PC-9 (cell line): ENCODE measurements around the gene SLX1A. TPM values are rescaled to one million over a fixed set of nuclear protein-coding genes. Genes with fewer than 3 reads are reported as not detected.

Experiments used
- BruUV-seq: library from RNA; stranded (reverse); fragments of 400-500 nt; replicated peaks from 2 replicates; lab custom pipeline; 2021; lab: Mats Ljungman, UMichigan
- CTCF ChIA-PET: fragments of 300-600 bp; sonication (Branson Sonifier 250); formaldehyde crosslinking; loops from one replicate; lab custom pipeline; 2022; ENCODE audit warnings: antibody characterized with exemption; lab: Charles Lee
- POLR2A ChIA-PET: fragments of 300-600 bp; sonication (Branson Sonifier 250); formaldehyde crosslinking; loops from one replicate; lab custom pipeline; 2022; ENCODE audit warnings: antibody characterized with exemption; ENCODE audit not compliant: unreplicated experiment; lab: Charles Lee
- DNase-seq, 2 experiments: peaks; one replicate each; pipeline versions ENCODE4 v3.0.0 to v3.0.0-alpha.2; 2015 to 2022; ENCODE audit warnings: mixed read lengths in 1 of 2
- H2AFZ ChIP-seq: fragments of 200-600 bp; sonication (generic); 2 replicates; pipeline ENCODE4 v1.8.1; 2017; ENCODE audit warnings: antibody characterized with exemption
- H3F3A ChIP-seq: fragments of 200-600 bp; sonication (generic); 2 replicates; pipeline ENCODE4 v1.8.1; 2017; ENCODE audit warnings: antibody characterized with exemption, mild to moderate bottlenecking, low read depth; ENCODE audit not compliant: insufficient read depth
- H3K27ac ChIP-seq: fragments of 200-600 bp; sonication (generic); 2 replicates; pipeline ENCODE4 v1.6.1; 2016; ENCODE audit warnings: mixed run types
- H3K27me3 ChIP-seq: fragments of 200-600 bp; sonication (generic); 2 replicates; pipeline ENCODE4 v1.6.1; 2016; ENCODE audit warnings: low read depth, mixed run types; ENCODE audit not compliant: insufficient read depth
- H3K36me3 ChIP-seq: fragments of 200-600 bp; sonication (generic); 2 replicates; pipeline ENCODE4 v1.6.1; 2016; ENCODE audit warnings: low read depth, mixed run types
- H3K4me1 ChIP-seq: fragments of 200-600 bp; sonication (generic); replicated peaks from 2 replicates; pipeline ENCODE4 v1.6.1; 2016; ENCODE audit warnings: mixed run types; ENCODE audit not compliant: insufficient read depth
- H3K4me2 ChIP-seq: fragments of 200-600 bp; sonication (generic); 2 replicates; pipeline ENCODE4 v1.6.1; 2017; ENCODE audit warnings: mixed run types
- H3K4me3 ChIP-seq: fragments of 200-600 bp; sonication (generic); 2 replicates; pipeline ENCODE4 v1.6.1; 2016; ENCODE audit warnings: mixed run types
- H3K79me2 ChIP-seq: fragments of 200-600 bp; sonication (generic); 2 replicates; pipeline ENCODE4 v1.6.1; 2017; ENCODE audit warnings: low read depth, mixed run types
- H3K9me2 ChIP-seq: fragments of 200-600 bp; sonication (generic); 2 replicates; pipeline ENCODE4 v1.8.1; 2017; ENCODE audit warnings: mild to moderate bottlenecking; ENCODE audit not compliant: insufficient read depth
- H3K9me3 ChIP-seq: fragments of 200-600 bp; sonication (generic); 2 replicates; pipeline ENCODE4 v1.8.1; 2016; ENCODE audit warnings: low read depth; ENCODE audit not compliant: insufficient read depth
- H4K20me1 ChIP-seq: fragments of 200-600 bp; sonication (generic); 2 replicates; pipeline ENCODE4 v1.8.1; 2017; ENCODE audit not compliant: insufficient read depth
- CTCF ChIP-seq: fragments of 200-600 bp; sonication (generic); conservative IDR thresholded peaks from 2 replicates; pipeline ENCODE4 v1.6.1; 2017; ENCODE audit warnings: mixed run types, antibody characterized with exemption, mild to moderate bottlenecking, moderate library complexity
- EZH2 ChIP-seq: fragments of 200-600 bp; sonication (generic); IDR thresholded peaks from 2 replicates; pipeline ENCODE4 v1.8.0; 2017; ENCODE audit warnings: antibody characterized with exemption, low read depth
- intact Hi-C: fragments of 100-400 bp; cut with micrococcal nuclease; formaldehyde crosslinking; loops from one replicate; pipeline ENCODE4 v1.10.0; 2022; ENCODE audit not compliant: unreplicated experiment
- total RNA-seq: library from RNA; stranded (reverse); gene quantifications from 2 replicates; pipeline ENCODE4 v1.2.3, GENCODE V29; 2021

SLX1A gene
- total RNA-seq, 1 experiment from 2014 or later: 100 TPM

DNA sequence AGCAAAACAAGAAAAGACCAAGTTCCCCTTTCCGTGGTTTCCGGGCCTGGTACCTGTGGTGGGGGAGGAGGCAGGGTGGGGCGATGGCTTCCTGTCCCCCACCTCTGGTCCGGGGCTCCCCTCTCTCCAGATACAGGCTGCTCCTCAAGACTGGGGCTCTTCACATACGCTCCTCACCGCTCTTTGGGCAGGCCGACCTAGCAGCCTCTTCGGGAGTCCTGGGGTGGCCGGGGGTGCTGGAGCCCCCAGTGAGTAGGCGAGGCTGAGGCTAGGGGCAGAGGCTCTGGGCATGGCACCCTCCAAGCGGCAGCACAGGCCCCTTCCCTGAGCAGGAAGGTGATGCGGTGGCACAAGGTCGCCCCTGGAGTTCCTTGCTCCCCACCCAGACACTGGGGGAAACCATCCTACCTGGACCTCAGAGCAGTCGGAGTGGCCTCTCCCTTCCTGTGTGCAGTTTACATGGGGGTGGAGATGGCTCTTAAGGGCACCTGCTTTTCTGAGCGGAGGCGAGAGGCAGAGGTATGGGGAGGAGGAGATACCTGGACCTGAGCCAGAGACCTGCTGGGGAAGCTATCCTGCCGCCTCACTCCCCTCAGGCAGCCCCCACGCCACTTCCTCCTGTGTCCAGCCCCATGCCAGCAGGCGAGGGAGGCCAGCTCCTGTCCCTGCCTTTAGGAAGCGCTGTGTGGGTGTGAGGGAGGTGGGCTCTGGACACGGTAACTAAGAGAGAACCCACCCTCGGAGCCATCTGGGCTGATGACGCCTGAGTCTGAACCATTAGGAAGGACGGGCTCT lies 9.4 kb upstream of the SLX1A start:
- H4K20me1 ChIP-seq: no peaks in the 10 kb centered on the region
- ChIA-PET POLR2A (no interaction called here), CTCF (no interaction called here)
- peaks cover 8% of the 10 kb centered on the region for H3K4me1 ChIP-seq
- H3K36me3 ChIP-seq: no peaks in the 10 kb centered on the region
- intact Hi-C loops: no loop called here
- no peak overlapping the region for H3K27ac ChIP-seq
- no peaks in the 10 kb centered on the region for H3K27me3 ChIP-seq
- H3K9me2 ChIP-seq: no peaks in the 10 kb centered on the region
- H2AFZ ChIP-seq: no peak overlapping the region
- H3K4me3 ChIP-seq: no peak overlapping the region
- TF ChIP-seq EZH2: no peak
- TF ChIP-seq CTCF: no peak
- H3K79me2 ChIP-seq: no peaks in the 10 kb centered on the region
- no peaks in the 10 kb centered on the region for H3K9me3 ChIP-seq
- peak overlapping the region; percentile 87; the same call in 1 of the 2 replicates for H3K4me2 ChIP-seq
- BruUV-seq: no TSS peak
- H3F3A ChIP-seq: peaks cover 24% of the 10 kb centered on the region; the same call in 1 of the 2 replicates
- DNase-seq: no peak

DNA sequence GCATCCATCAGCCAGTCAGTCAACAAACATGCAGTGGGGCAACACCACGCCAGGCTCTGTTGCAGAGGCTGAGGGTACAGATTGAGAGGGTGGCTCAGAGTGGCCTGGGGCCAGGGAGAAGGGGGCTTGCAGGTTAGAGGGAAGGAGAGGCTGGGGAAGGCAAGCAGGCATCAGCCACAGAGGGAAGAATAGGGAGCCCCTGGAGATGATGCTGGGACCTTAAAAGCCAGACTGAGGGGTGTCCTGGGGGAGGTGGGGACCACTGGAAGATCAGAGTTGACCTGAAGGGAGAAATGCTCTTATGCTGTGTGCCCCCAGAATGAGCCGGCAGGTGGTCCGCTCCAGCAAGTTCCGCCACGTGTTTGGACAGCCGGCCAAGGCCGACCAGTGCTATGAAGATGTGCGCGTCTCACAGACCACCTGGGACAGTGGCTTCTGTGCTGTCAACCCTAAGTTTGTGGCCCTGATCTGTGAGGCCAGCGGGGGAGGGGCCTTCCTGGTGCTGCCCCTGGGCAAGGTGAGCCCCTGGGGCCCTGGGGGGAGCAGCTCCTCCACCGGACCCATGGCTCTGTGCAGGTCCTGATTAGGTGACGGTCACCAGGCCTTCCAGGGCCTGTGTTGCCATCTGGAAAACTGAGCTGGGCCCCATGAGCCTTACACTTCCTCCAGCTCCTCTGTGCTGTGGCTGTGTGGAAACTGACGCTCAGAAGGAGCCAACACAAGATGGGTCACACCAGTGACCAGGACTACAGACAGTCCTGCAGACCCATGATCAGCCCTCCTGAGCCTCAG lies 8.6 kb upstream of the SLX1A start:
- H3K9me2 ChIP-seq: no peaks in the 10 kb centered on the region
- H3K36me3 ChIP-seq: no peaks in the 10 kb centered on the region
- no peaks in the 10 kb centered on the region for H3K79me2 ChIP-seq
- no peak for DNase-seq
- peaks cover 24% of the 10 kb centered on the region; the same call in 1 of the 2 replicates for H3F3A ChIP-seq
- CTCF ChIA-PET: no interaction called here
- H3K9me3 ChIP-seq: no peaks in the 10 kb centered on the region
- no peak overlapping the region for H2AFZ ChIP-seq
- H3K4me1 ChIP-seq: peaks cover 8% of the 10 kb centered on the region
- no peak overlapping the region for H3K4me2 ChIP-seq
- no peaks in the 10 kb centered on the region for H3K27me3 ChIP-seq
- no TSS peak for BruUV-seq
- H3K27ac ChIP-seq: no peak overlapping the region
- POLR2A ChIA-PET: no interaction called here
- intact Hi-C loops: no loop called here
- TF ChIP-seq CTCF (no peak), EZH2 (no peak)
- H3K4me3 ChIP-seq: no peak overlapping the region
- H4K20me1 ChIP-seq: no peaks in the 10 kb centered on the region

DNA sequence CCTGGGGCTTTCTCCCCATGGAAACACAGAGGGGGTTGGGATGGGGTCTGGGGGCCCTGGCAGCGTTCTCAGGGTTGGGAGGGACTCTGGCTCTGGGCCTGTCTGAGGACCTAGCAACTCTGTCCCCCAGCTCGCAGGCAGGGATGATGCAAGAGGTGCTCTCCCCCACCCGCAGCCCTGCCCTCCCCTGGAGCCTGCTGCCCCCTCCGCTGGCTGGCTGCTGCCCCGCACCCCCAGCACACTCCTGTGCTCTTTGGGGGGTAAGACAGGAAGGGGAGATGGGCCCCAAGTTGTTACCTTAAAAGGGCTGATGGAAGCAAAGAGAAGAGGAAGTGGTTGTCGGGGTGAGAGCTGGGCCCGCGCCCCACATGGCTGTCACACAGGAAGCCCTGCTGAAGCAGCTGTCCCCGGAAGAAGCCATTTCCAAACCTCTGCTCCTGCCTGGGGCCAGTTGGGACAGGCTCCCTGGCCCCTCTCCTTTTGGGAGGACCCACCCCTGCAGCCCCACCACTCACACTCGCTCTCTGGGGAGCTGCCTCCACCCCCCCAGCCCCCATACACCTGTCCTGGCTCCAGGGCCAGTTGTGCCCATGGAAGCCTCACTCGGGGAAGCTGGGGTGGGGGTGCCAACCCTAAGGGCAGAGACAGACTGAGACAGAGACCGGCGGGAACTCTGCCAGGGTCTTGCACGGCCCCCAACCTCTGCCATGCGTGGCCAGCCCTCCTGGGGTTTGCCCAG lies 7.8 kb upstream of the SLX1A start:
- no peak overlapping the region for H3K4me3 ChIP-seq
- intact Hi-C loops: no loop called here
- H3K79me2 ChIP-seq: no peaks in the 10 kb centered on the region
- TF ChIP-seq EZH2 (no peak), CTCF (no peak)
- no peak overlapping the region for H3K27ac ChIP-seq
- H2AFZ ChIP-seq: no peak overlapping the region
- H3K36me3 ChIP-seq: no peaks in the 10 kb centered on the region
- no peaks in the 10 kb centered on the region for H3K9me3 ChIP-seq
- H3K27me3 ChIP-seq: no peaks in the 10 kb centered on the region
- peaks cover 24% of the 10 kb centered on the region; the same call in 1 of the 2 replicates for H3F3A ChIP-seq
- no peaks in the 10 kb centered on the region for H3K9me2 ChIP-seq
- POLR2A ChIA-PET: no interaction called here
- no TSS peak for BruUV-seq
- no peak overlapping the region for H3K4me2 ChIP-seq
- CTCF ChIA-PET: interaction anchor here (0.6 kb wide), 1 partner anchor 509 kb away, joined by 11 read pairs; no protein-coding TSS in a partner anchor
- H3K4me1 ChIP-seq: peaks cover 8% of the 10 kb centered on the region
- H4K20me1 ChIP-seq: no peaks in the 10 kb centered on the region
- DNase-seq: no peak
